ENCODE measurements around the gene ANKRD13B. TPM values are rescaled to one million over a fixed set of nuclear protein-coding genes. Genes with fewer than 3 reads are reported as not detected.

Gene ANKRD13B
- total and polyA plus RNA-seq, 2 of the 13 experiments (the other 11 are each of a cell fraction or from before 2014, with no cell fraction given), result 1.7 to 1.8 TPM

- H4K20me1 ChIP-seq (ENCODE audit: insufficient read depth, low read length), result peaks cover 14% of the 10 kb centered on the region; the same call in 1 of the 2 replicates
- ATAC-seq (peak; percentile 40), DNase-seq (ENCODE audit: low spot score) (no peak), FAIRE-seq (no peak)
- intact Hi-C loops (cut with micrococcal nuclease; ENCODE audit: unreplicated experiment) (loop anchor here (1.0 to 10.0 kb wide), 3 partner anchors 10 to 216 kb away; no protein-coding TSS in a partner anchor), in situ Hi-C loops (cut with HindIII; ENCODE audit: extremely low pct_ligation_motif_present, low pct_unique_long_range_greater_than_20kb) (no loop called here)
- H3K9me3 ChIP-seq (ENCODE audit: low read length), result no peaks in the 10 kb centered on the region
- peaks cover 1 to 17% of the 10 kb centered on the region in 2 experiments; a peak in 3 of 5 replicates for H3K27me3 ChIP-seq (ENCODE audit: control insufficient read depth in 1 of 2, insufficient read depth in 2 of 2, low read length in 2 of 2)
- H3K9ac ChIP-seq (ENCODE audit: insufficient read depth, low read depth, low read length), result peak overlapping the region; percentile 72
- H3K4me3 ChIP-seq (replicated peaks in 1 of 3; ENCODE audit: insufficient read depth in 1 of 3, low read depth in 2 of 3, low read length in 3 of 3), result peak overlapping the region; percentile 70 to 91 (median 89); a peak in 5 of 6 replicates
- ChIA-PET POLR2A (interaction anchor here (0.9 to 3.0 kb wide), 6 partner anchors 16 to 200 kb away, joined by 3 to 23 read pairs (median 6); partner anchors contain the start of genes ABHD15 and TAOK1), CTCF (ENCODE audit: low intra/inter-chr PET ratio, low total read pairs) (interaction anchor here (1.6 to 3.1 kb wide), 3 partner anchors 10 to 221 kb away, joined by 5 to 39 read pairs (median 10); no protein-coding TSS in a partner anchor)
- no TSS peak for BruUV-seq (replicated peaks)
- H3K36me3 ChIP-seq (replicated peaks in 1 of 2; ENCODE audit: control insufficient read depth in 1 of 2, insufficient read depth in 2 of 2, low read length in 2 of 2), result no peaks in the 10 kb centered on the region
- peak overlapping the region; percentile 66 for H2AFZ ChIP-seq (ENCODE audit: low read length)
- H3K4me1 ChIP-seq (ENCODE audit: insufficient read depth, low read length), result peaks cover 59% of the 10 kb centered on the region
- peak overlapping the region; percentile 89 for H3K4me2 ChIP-seq (ENCODE audit: low read depth, low read length)
- peak overlapping the region; percentile 62 for H3K27ac ChIP-seq (ENCODE audit: extremely low read length, insufficient read depth, low read length)
- WGBS (ENCODE audit: low lambda C conversion rate), result 3% methylated on average over 17 of the region's 30 CpGs
- peaks cover 23% of the 10 kb centered on the region for H3K79me2 ChIP-seq (ENCODE audit: insufficient read depth, low read length)
- 0 out of 2 replicates have a peak, but pooled peaks have one; percentile 48 for TF ChIP-seq MLX (CRISPR knock-in tag; IDR thresholded peaks at IDR 0.05)
- TF ChIP-seq ZNF609 (CRISPR knock-in tag; IDR thresholded peaks at IDR 0.05; ENCODE audit: borderline replicate concordance), result 0 out of 2 replicates have a peak, but pooled peaks have one; percentile 8
- TF ChIP-seq ZNF503 (CRISPR knock-in tag; IDR thresholded peaks at IDR 0.05), result 0 out of 2 replicates have a peak, but pooled peaks have one; percentile 48
- TF ChIP-seq NONO (IDR thresholded peaks at IDR 0.05), result no peak
- TF ChIP-seq NONO (CRISPR knock-in tag; conservative IDR thresholded peaks at IDR 0.05), result peak; percentile 75
These were observed 2.4 kb upstream of the ANKRD13B start for GRCh38 chr17:29590411-29591145.

Measured in HepG2 (cell line).